MM.1S (cell line): ENCODE measurements around the gene EXOC4.

Experiments
- EZH2 ChIP-seq: fragments of 300-600 bp; sonication (generic); optimal IDR thresholded peaks from 2 replicates; pipeline ENCODE3; 2017; ENCODE audit warnings: low read depth, mild to moderate bottlenecking, antibody characterized with exemption, low read length, mixed read lengths
- EZH2phosphoT487 ChIP-seq: fragments of 300-600 bp; sonication (generic); IDR thresholded peaks from 2 replicates; pipeline ENCODE4 v1.6.1; 2018; ENCODE audit warnings: antibody characterized with exemption, low read length
- TF ChIP-seq, protein P1 (sequence below): fragments of 300-600 bp; sonication (generic); IDR thresholded peaks from 2 replicates; pipeline ENCODE4 v1.5.1; 2016; ENCODE audit warnings: antibody characterized with exemption, low read length, mixed read lengths

- TF ChIP-seq, protein P1, sequence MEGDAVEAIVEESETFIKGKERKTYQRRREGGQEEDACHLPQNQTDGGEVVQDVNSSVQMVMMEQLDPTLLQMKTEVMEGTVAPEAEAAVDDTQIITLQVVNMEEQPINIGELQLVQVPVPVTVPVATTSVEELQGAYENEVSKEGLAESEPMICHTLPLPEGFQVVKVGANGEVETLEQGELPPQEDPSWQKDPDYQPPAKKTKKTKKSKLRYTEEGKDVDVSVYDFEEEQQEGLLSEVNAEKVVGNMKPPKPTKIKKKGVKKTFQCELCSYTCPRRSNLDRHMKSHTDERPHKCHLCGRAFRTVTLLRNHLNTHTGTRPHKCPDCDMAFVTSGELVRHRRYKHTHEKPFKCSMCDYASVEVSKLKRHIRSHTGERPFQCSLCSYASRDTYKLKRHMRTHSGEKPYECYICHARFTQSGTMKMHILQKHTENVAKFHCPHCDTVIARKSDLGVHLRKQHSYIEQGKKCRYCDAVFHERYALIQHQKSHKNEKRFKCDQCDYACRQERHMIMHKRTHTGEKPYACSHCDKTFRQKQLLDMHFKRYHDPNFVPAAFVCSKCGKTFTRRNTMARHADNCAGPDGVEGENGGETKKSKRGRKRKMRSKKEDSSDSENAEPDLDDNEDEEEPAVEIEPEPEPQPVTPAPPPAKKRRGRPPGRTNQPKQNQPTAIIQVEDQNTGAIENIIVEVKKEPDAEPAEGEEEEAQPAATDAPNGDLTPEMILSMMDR: no peak
- TF ChIP-seq EZH2 (no peak), EZH2phosphoT487 (no peak)
These were observed 544.2 kb downstream of the EXOC4 start for GRCh38 chr7:133796782-133797745.
